ENCODE data around the gene TMUB2.

TMUB2 gene

DNA sequence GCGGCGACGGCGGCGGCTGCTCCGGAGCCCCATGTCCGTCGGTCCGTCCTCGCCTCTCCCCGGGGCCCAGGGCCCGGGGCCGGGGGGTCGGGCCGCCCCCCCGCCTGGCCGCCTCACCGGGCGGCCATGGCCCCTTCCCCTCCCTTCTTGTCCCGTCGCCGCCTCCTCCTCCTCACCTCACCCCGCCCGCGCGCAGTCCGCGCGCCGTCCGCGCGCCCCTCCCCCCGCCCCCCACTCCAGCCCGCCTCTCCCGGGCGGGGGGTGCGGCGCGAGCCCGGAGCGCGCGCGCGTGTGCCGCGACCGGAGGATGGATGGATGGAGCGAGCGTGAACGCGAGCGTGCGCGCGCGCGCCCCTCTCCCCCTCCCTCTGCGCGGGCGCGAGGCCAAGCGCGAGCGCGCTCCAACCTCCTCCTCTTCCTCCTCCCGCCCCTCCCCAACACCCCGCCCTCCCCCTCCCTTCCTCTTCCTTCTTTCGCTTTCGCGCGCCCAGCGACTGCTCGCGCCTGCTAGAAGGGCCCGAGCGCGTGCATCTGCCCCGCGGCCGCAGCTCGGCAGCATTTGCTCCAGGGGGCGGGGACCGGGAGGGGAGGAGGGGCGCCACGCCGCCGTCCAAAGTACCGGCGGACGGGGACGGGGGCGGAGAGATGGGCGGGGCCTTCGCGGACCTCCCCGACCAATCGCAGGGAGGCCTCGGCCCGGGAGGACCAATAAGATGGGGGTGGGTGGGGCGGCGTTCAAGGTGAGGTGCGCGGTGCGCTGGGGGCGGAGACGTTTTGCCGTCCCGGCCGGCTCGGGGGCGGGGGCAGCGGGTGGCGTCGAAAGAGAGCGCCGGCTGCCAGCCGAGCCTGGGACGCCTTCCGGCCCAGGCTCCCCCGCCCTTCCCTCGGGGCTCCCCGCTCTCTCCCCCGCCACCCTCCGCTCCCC is 13.0 kb downstream of the TMUB2 start, which contains the start of gene ATXN7L3:
Gene ATXN7L3, minus strand, starts transcription at position 332 of the 925 bp plus-strand sequence. CDS start 1,814 bp downstream, outside the sequence.
- no peak for TF ChIP-seq PAX5 (IDR thresholded peaks at IDR 0.05; ENCODE audit: insufficient read depth, low read length, severe bottlenecking)
- TF ChIP-seq TAF1 (IDR thresholded peaks at IDR 0.05; ENCODE audit: low read depth, low read length) = peak; percentile 2; the same call in 1 of the 2 replicates
- FAIRE-seq = peak; percentile 97
- peak; percentile 99 for DNase-seq (ENCODE audit: insufficient read length, low spot score)

- FAIRE-seq (no peak), DNase-seq (ENCODE audit: insufficient read length, low spot score) (no peak)
These were observed 13.8 kb downstream of the TMUB2 start for GRCh38 chr17:44200478-44201155.

GRCh38 chr17:44202756-44203155 is 16.0 kb downstream of the TMUB2 start:
- DNase-seq (ENCODE audit: insufficient read length, low spot score) (no peak), FAIRE-seq (peak; percentile 55)
- no peak for TF ChIP-seq PAX5 (IDR thresholded peaks at IDR 0.05; ENCODE audit: insufficient read depth, low read length, severe bottlenecking)
- no peak for TF ChIP-seq POLR2AphosphoS5 (IDR thresholded peaks at IDR 0.05; ENCODE audit: low read depth, low read length)
- no peak for TF ChIP-seq POLR2A (IDR thresholded peaks at IDR 0.05; ENCODE audit: low read depth, low read length)
- TF ChIP-seq SPI1 (IDR thresholded peaks at IDR 0.05; ENCODE audit: low read depth, low read length) = no peak
- no peak for TF ChIP-seq TAF1 (IDR thresholded peaks at IDR 0.05; ENCODE audit: low read depth, low read length)
- no peak for TF ChIP-seq POU2F2 (IDR thresholded peaks at IDR 0.05; ENCODE audit: low read depth, low read length)

More at GRCh38 chr17:44200478-44201155, 13.8 kb downstream of the TMUB2 start:
- TF ChIP-seq POU2F2 (IDR thresholded peaks at IDR 0.05; ENCODE audit: low read depth, low read length) = no peak
- no peak for TF ChIP-seq PAX5 (IDR thresholded peaks at IDR 0.05; ENCODE audit: insufficient read depth, low read length, severe bottlenecking)
- no peak; the same call in 1 of the 2 replicates for TF ChIP-seq TAF1 (IDR thresholded peaks at IDR 0.05; ENCODE audit: low read depth, low read length)
- TF ChIP-seq POLR2AphosphoS5 (IDR thresholded peaks at IDR 0.05; ENCODE audit: low read depth, low read length) = peak; percentile 73
- TF ChIP-seq SPI1 (IDR thresholded peaks at IDR 0.05; ENCODE audit: low read depth, low read length) = no peak
- TF ChIP-seq POLR2A (IDR thresholded peaks at IDR 0.05; ENCODE audit: low read depth, low read length) = peak; percentile 71; the same call in 1 of the 2 replicates

GRCh38 chr17:44203731-44204440 is 17.1 kb downstream of the TMUB2 start:
- TF ChIP-seq PAX5 (IDR thresholded peaks at IDR 0.05; ENCODE audit: insufficient read depth, low read length, severe bottlenecking) (no peak), POLR2A (IDR thresholded peaks at IDR 0.05; ENCODE audit: low read depth, low read length) (0 out of 2 replicates have a peak, but pooled peaks have one; percentile 8), POLR2AphosphoS5 (IDR thresholded peaks at IDR 0.05; ENCODE audit: low read depth, low read length) (no peak), POU2F2 (IDR thresholded peaks at IDR 0.05; ENCODE audit: low read depth, low read length) (peak; percentile 65; the same call in 1 of the 2 replicates), TAF1 (IDR thresholded peaks at IDR 0.05; ENCODE audit: low read depth, low read length) (no peak), SPI1 (IDR thresholded peaks at IDR 0.05; ENCODE audit: low read depth, low read length) (peak; percentile 31; the same call in 1 of the 2 replicates)
- no peak for DNase-seq (ENCODE audit: insufficient read length, low spot score)
- FAIRE-seq = peak; percentile 83

DNA sequence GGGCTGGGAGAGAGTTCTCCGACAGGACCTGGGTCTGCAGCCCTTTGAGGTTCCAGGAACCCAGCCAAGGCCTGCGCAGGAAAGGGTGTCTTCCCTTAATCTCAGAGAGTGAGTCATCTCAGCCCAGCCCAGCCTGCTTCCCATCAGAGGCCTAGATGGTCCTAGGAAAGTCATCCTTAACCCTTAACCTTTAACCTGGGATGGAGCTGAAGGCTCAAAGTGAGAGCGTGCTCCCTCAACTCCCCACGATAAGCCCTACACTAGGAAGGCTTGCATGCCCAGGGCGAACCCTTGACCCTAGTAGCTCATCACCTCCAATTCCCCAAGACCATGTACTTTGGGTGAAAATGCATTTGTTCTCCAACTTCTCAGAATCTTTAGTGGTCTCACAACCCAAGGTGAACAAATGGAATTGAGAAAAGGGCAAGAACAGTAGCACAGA is 17.7 kb downstream of the TMUB2 start:
- no peak for TF ChIP-seq POU2F2 (IDR thresholded peaks at IDR 0.05; ENCODE audit: low read depth, low read length)
- TF ChIP-seq POLR2AphosphoS5 (IDR thresholded peaks at IDR 0.05; ENCODE audit: low read depth, low read length) = no peak
- FAIRE-seq = no peak
- DNase-seq (ENCODE audit: insufficient read length, low spot score) = no peak

- DNase-seq (ENCODE audit: insufficient read length, low spot score) (no peak), FAIRE-seq (no peak)
- TF ChIP-seq POU2F2 (IDR thresholded peaks at IDR 0.05; ENCODE audit: low read depth, low read length) = no peak
- no peak for TF ChIP-seq SPI1 (IDR thresholded peaks at IDR 0.05; ENCODE audit: low read depth, low read length)
- peak; percentile 77 for TF ChIP-seq POLR2AphosphoS5 (IDR thresholded peaks at IDR 0.05; ENCODE audit: low read depth, low read length)
- TF ChIP-seq TAF1 (IDR thresholded peaks at IDR 0.05; ENCODE audit: low read depth, low read length) = no peak
- no peak for TF ChIP-seq PAX5 (IDR thresholded peaks at IDR 0.05; ENCODE audit: insufficient read depth, low read length, severe bottlenecking)
- peak; percentile 49 for TF ChIP-seq POLR2A (IDR thresholded peaks at IDR 0.05; ENCODE audit: low read depth, low read length)
These were observed 19.4 kb downstream of the TMUB2 start for GRCh38 chr17:44205962-44206824.

DNA sequence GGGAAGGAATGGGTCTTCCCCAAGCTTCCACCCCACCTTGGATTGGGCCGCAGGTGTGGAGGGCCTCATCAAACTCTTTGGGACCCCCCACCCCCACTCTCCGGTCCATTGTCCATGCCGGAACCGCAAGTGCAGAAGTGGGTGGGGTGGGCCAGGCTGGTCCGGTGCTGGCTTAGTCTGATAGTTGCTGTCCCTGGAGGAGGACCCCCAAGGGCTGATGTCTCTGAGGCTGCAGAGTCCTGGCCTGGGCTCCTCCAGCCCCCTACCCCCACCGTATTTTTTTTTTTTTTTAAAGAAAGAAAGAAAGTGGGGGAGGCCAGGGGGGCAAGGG is 20.0 kb downstream of the TMUB2 start:
- TF ChIP-seq POLR2AphosphoS5 (IDR thresholded peaks at IDR 0.05; ENCODE audit: low read depth, low read length) = no peak
- no peak for TF ChIP-seq POU2F2 (IDR thresholded peaks at IDR 0.05; ENCODE audit: low read depth, low read length)
- no peak for TF ChIP-seq TAF1 (IDR thresholded peaks at IDR 0.05; ENCODE audit: low read depth, low read length)
- TF ChIP-seq PAX5 (IDR thresholded peaks at IDR 0.05; ENCODE audit: insufficient read depth, low read length, severe bottlenecking) = no peak
- TF ChIP-seq SPI1 (IDR thresholded peaks at IDR 0.05; ENCODE audit: low read depth, low read length) = no peak
- TF ChIP-seq POLR2A (IDR thresholded peaks at IDR 0.05; ENCODE audit: low read depth, low read length) = no peak
- DNase-seq (ENCODE audit: insufficient read length, low spot score) = no peak
- no peak for FAIRE-seq

DNA sequence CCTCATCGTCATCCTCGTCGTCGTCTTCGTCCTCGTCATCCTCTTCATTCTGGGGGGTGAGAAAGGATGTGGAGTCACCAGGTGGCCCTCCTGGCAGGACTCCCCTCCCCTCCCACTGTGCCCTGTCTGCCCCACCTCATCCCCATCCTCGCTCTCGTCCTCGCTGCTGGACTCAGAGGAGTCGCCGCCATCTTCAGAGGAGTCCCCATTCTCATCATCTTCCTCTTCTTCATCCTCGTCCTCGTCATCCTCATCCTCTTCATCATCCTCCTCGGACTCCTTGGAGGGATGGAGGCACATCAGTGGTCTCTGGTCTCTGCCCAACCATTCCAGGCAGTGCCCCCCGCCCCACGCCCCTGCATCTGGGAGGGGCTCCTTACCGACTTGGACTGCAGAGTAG is 20.5 kb downstream of the TMUB2 start:
- no peak for DNase-seq (ENCODE audit: insufficient read length, low spot score)
- FAIRE-seq = no peak
- TF ChIP-seq POU2F2 (IDR thresholded peaks at IDR 0.05; ENCODE audit: low read depth, low read length) = no peak
- no peak for TF ChIP-seq SPI1 (IDR thresholded peaks at IDR 0.05; ENCODE audit: low read depth, low read length)
- TF ChIP-seq PAX5 (IDR thresholded peaks at IDR 0.05; ENCODE audit: insufficient read depth, low read length, severe bottlenecking) = no peak

Data from GM12891 (cell line).